ENCODE data around the gene IL1RAPL2.

The IL1RAPL2 gene

GRCh38 chrX:105116486-105116885 is 550.5 kb downstream of the IL1RAPL2 start (continued):
- TF ChIP-seq PATZ1 (tag by site-specific recombination; IDR thresholded peaks at IDR 0.05) (no peak), ZNF335 (tag by site-specific recombination; conservative IDR thresholded peaks at IDR 0.05) (no peak), REPIN1 (tag by site-specific recombination; IDR thresholded peaks at IDR 0.05; ENCODE audit: low read depth) (no peak), ZNF398 (tag by site-specific recombination; IDR thresholded peaks at IDR 0.05) (no peak)

- POLR2A ChIA-PET: no interaction called here
Measured at GRCh38 chrX:105117621-105118020, 551.6 kb downstream of the IL1RAPL2 start.

GRCh38 chrX:105120463-105120862 is 554.5 kb downstream of the IL1RAPL2 start:
- POLR2A ChIA-PET: no interaction called here
- no peaks in the 10 kb centered on the region for H3K36me3 ChIP-seq (ENCODE audit: control insufficient read depth in 2 of 2, insufficient read depth in 1 of 2, low read length in 2 of 2)
- no peaks in the 10 kb centered on the region for H3K4me1 ChIP-seq (ENCODE audit: control insufficient read depth, insufficient read depth, low read length)
- no peak overlapping the region for H3K27ac ChIP-seq (ENCODE audit: extremely low read depth, low read depth, low read length)
- no peaks in the 10 kb centered on the region for H3K9me3 ChIP-seq (ENCODE audit: control insufficient read depth, insufficient read depth, low read depth, low read length)
- H3K4me3 ChIP-seq (ENCODE audit: low read depth, low read length): no peak overlapping the region
- CTCF ChIA-PET: no interaction called here
- no peak for TF ChIP-seq ZNF660 (tag by site-specific recombination; IDR thresholded peaks at IDR 0.05)
- TF ChIP-seq ZNF341 (tag by site-specific recombination; IDR thresholded peaks at IDR 0.05; ENCODE audit: low read depth): no peak
- no peak for TF ChIP-seq RBAK (tag by site-specific recombination; IDR thresholded peaks at IDR 0.05)
- TF ChIP-seq ZNF280D (tag by site-specific recombination; IDR thresholded peaks at IDR 0.05): no peak
- TF ChIP-seq ZNF426 (tag by site-specific recombination; IDR thresholded peaks at IDR 0.05): no peak
- no peak for TF ChIP-seq ZNF148 (tag by site-specific recombination; IDR thresholded peaks at IDR 0.05; ENCODE audit: borderline replicate concordance)
- no peak for TF ChIP-seq ZNF26 (tag by site-specific recombination; IDR thresholded peaks at IDR 0.05)
- TF ChIP-seq GLI4 (tag by site-specific recombination; IDR thresholded peaks at IDR 0.05): no peak
- TF ChIP-seq ZNF529 (tag by site-specific recombination; IDR thresholded peaks at IDR 0.05; ENCODE audit: insufficient replicate concordance): no peak
- TF ChIP-seq ZBTB49 (tag by site-specific recombination; IDR thresholded peaks at IDR 0.05; ENCODE audit: low read depth): no peak
- no peak for TF ChIP-seq ZNF174 (tag by site-specific recombination; IDR thresholded peaks at IDR 0.05)
- no peak for TF ChIP-seq KLF9 (tag by site-specific recombination; IDR thresholded peaks at IDR 0.05; ENCODE audit: low read depth)
- TF ChIP-seq ZFHX2 (tag by site-specific recombination; conservative IDR thresholded peaks at IDR 0.05): no peak

More at GRCh38 chrX:105117621-105118020, 551.6 kb downstream of the IL1RAPL2 start:
- Histone ChIP-seq H3K9me3 (ENCODE audit: control insufficient read depth, insufficient read depth, low read depth, low read length) (no peaks in the 10 kb centered on the region), H3K27ac (ENCODE audit: extremely low read depth, low read depth, low read length) (no peak overlapping the region), H3K4me1 (ENCODE audit: control insufficient read depth, insufficient read depth, low read length) (no peaks in the 10 kb centered on the region), H3K4me3 (ENCODE audit: low read depth, low read length) (no peak overlapping the region), H3K36me3 (ENCODE audit: control insufficient read depth in 2 of 2, insufficient read depth in 1 of 2, low read length in 2 of 2) (no peaks in the 10 kb centered on the region)
- CTCF ChIA-PET: no interaction called here
- TF ChIP-seq ZNF133 (tag by site-specific recombination; IDR thresholded peaks at IDR 0.05): no peak
- no peak for TF ChIP-seq ZNF610 (tag by site-specific recombination; IDR thresholded peaks at IDR 0.05; ENCODE audit: borderline replicate concordance)
- TF ChIP-seq ZNF549 (tag by site-specific recombination; IDR thresholded peaks at IDR 0.05): no peak
- no peak for TF ChIP-seq TRIM28 (IDR thresholded peaks at IDR 0.05; ENCODE audit: borderline replicate concordance, low read length)
- no peak for TF ChIP-seq ZNF530 (tag by site-specific recombination; IDR thresholded peaks at IDR 0.05; ENCODE audit: low read depth)
- no peak for TF ChIP-seq ZNF341 (tag by site-specific recombination; IDR thresholded peaks at IDR 0.05; ENCODE audit: low read depth)
- TF ChIP-seq ZNF792 (tag by site-specific recombination; IDR thresholded peaks at IDR 0.05): no peak
- no peak for TF ChIP-seq ZFHX2 (tag by site-specific recombination; conservative IDR thresholded peaks at IDR 0.05)
- TF ChIP-seq YY1 (tag by site-specific recombination; IDR thresholded peaks at IDR 0.05): no peak

Measured in HEK293 (cell line).